HEK293T (cell line): Measurements from ENCODE around the gene FBXO40.
A peak's percentile ranks its signal among the peaks of the same experiment; 100 is the strongest.

Source experiments
- CTCF ChIA-PET: fragments of 350-600 bp; formaldehyde crosslinking; extraction: SDS; loops from one replicate; lab custom pipeline; 2021; ENCODE audit warnings: antibody characterized with exemption, inconsistent platforms; lab: Yijun Ruan, JAX
- POLR2A ChIA-PET: fragments of 350-600 bp; formaldehyde crosslinking; extraction: SDS; loops from one replicate; lab custom pipeline; 2020; ENCODE audit warnings: antibody characterized with exemption, inconsistent platforms; lab: Yijun Ruan, JAX
- DNase-seq: peaks from one replicate; pipeline ENCODE4 v3.0.0; 2012; ENCODE audit warnings: mixed read lengths; ENCODE audit errors: extremely low spot score
- ARNT ChIP-seq: fragments of 450-650 bp; IDR thresholded peaks from 2 replicates; pipeline ENCODE4 v1.6.1; 2017; ENCODE audit warnings: mild to moderate bottlenecking
- BHLHE40 ChIP-seq: fragments of 450-650 bp; IDR thresholded peaks from 2 replicates; pipeline ENCODE4 v1.6.1; 2016; ENCODE audit warnings: mild to moderate bottlenecking, moderate library complexity, borderline replicate concordance
- CTBP1 ChIP-seq: fragments of 450-650 bp; IDR thresholded peaks from 2 replicates; pipeline ENCODE4 v1.6.1; 2016; ENCODE audit warnings: borderline replicate concordance
- ELF4 ChIP-seq: fragments of 450-650 bp; IDR thresholded peaks from 2 replicates; pipeline ENCODE4 v1.6.1; 2017; ENCODE audit warnings: antibody characterized with exemption
- FOXA1 ChIP-seq: fragments of 450-650 bp; IDR thresholded peaks from 2 replicates; pipeline ENCODE4 v1.6.1; 2016; ENCODE audit warnings: mild to moderate bottlenecking
- FOXK2 ChIP-seq: fragments of 450-650 bp; IDR thresholded peaks from 2 replicates; pipeline ENCODE4 v1.6.1; 2016; ENCODE audit warnings: mild to moderate bottlenecking
- FOXM1 ChIP-seq: fragments of 450-650 bp; IDR thresholded peaks from 2 replicates; pipeline ENCODE4 v1.6.1; 2017; ENCODE audit warnings: mild to moderate bottlenecking, borderline replicate concordance
- HDGF ChIP-seq: fragments of 450-650 bp; IDR thresholded peaks from 2 replicates; pipeline ENCODE4 v1.6.1; 2017; ENCODE audit warnings: antibody characterized with exemption, borderline replicate concordance
- L3MBTL2 ChIP-seq: fragments of 450-650 bp; conservative IDR thresholded peaks from 2 replicates; pipeline ENCODE4 v1.6.1; 2016; ENCODE audit warnings: mild to moderate bottlenecking
- LEF1 ChIP-seq: fragments of 450-650 bp; IDR thresholded peaks from 2 replicates; pipeline ENCODE4 v1.6.1; 2017; ENCODE audit warnings: mild to moderate bottlenecking, borderline replicate concordance
- NFRKB ChIP-seq: fragments of 450-650 bp; IDR thresholded peaks from 2 replicates; pipeline ENCODE4 v1.6.1; 2016; ENCODE audit warnings: mild to moderate bottlenecking, moderate library complexity
- PKNOX1 ChIP-seq: fragments of 450-650 bp; IDR thresholded peaks from 2 replicates; pipeline ENCODE4 v1.6.1; 2016
- SP1 ChIP-seq: fragments of 450-650 bp; IDR thresholded peaks from 2 replicates; pipeline ENCODE4 v1.6.1; 2017
- SUZ12 ChIP-seq: fragments of 450-650 bp; IDR thresholded peaks from 2 replicates; pipeline ENCODE4 v1.6.1; 2016; ENCODE audit warnings: mild to moderate bottlenecking
- TARDBP ChIP-seq: fragments of 450-650 bp; IDR thresholded peaks from 2 replicates; pipeline ENCODE4 v1.6.1; 2016
- ZNF384 ChIP-seq: fragments of 450-650 bp; IDR thresholded peaks from 2 replicates; pipeline ENCODE4 v1.6.1; 2016

FBXO40 gene

GRCh38 chr3:121645054-121645453 is 51.9 kb downstream of the FBXO40 start:
- no peak for DNase-seq
- POLR2A ChIA-PET: no interaction called here
- no peak for TF ChIP-seq PKNOX1
- no peak for TF ChIP-seq FOXA1
- TF ChIP-seq SUZ12: no peak
- no peak for TF ChIP-seq SP1
- TF ChIP-seq FOXM1: no peak
- TF ChIP-seq HDGF: no peak
- no peak for TF ChIP-seq TARDBP
- TF ChIP-seq ZNF384: no peak
- TF ChIP-seq L3MBTL2: no peak
- TF ChIP-seq ELF4: no peak
- TF ChIP-seq FOXK2: no peak
- CTCF ChIA-PET: no interaction called here

GRCh38 chr3:121648219-121648958 is 55.2 kb downstream of the FBXO40 start:
- ChIA-PET CTCF (interaction anchor here (0.5 kb wide), 1 partner anchor 1298 kb away, joined by 3 read pairs; no protein-coding TSS in a partner anchor), POLR2A (no interaction called here)
- TF ChIP-seq HDGF: no peak
- no peak for TF ChIP-seq NFRKB
- no peak for TF ChIP-seq TARDBP
- no peak for TF ChIP-seq PKNOX1
- no peak for TF ChIP-seq ELF4
- no peak for TF ChIP-seq FOXA1
- no peak for TF ChIP-seq LEF1
- TF ChIP-seq FOXK2: no peak
- TF ChIP-seq SUZ12: no peak
- TF ChIP-seq FOXM1: no peak
- no peak for TF ChIP-seq SP1
- no peak for TF ChIP-seq ARNT
- no peak for TF ChIP-seq CTBP1
- TF ChIP-seq ZNF384: no peak
- no peak for TF ChIP-seq BHLHE40
- no peak for DNase-seq

GRCh38 chr3:121649645-121650044 is 56.5 kb downstream of the FBXO40 start:
- DNase-seq: no peak
- no peak for TF ChIP-seq BHLHE40
- no peak for TF ChIP-seq TARDBP
- ChIA-PET POLR2A (no interaction called here), CTCF (no interaction called here)

- ChIA-PET POLR2A (no interaction called here), CTCF (no interaction called here)
- 0 out of 2 replicates have a peak, but pooled peaks have one; percentile 8 for TF ChIP-seq PKNOX1
- no peak for TF ChIP-seq LEF1
- no peak for DNase-seq
These were observed 58.5 kb downstream of the FBXO40 start for GRCh38 chr3:121651684-121652083.

- POLR2A ChIA-PET: no interaction called here
These were observed 61.6 kb downstream of the FBXO40 start for GRCh38 chr3:121654493-121655385.

More at GRCh38 chr3:121654493-121655385, 61.6 kb downstream of the FBXO40 start:
- TF ChIP-seq SP1: no peak
- no peak for TF ChIP-seq NFRKB
- TF ChIP-seq ARNT: no peak
- no peak for TF ChIP-seq CTBP1
- no peak for TF ChIP-seq SUZ12
- TF ChIP-seq PKNOX1: no peak
- DNase-seq: no peak
- CTCF ChIA-PET: no interaction called here
